ENCODE data around the gene GPR119.
"Not testable (repeated sequence)": the region's sequence is repeated elsewhere in the genome, so short reads cannot be mapped to it uniquely, and the experiment has no call there.

GPR119 gene

DNA sequence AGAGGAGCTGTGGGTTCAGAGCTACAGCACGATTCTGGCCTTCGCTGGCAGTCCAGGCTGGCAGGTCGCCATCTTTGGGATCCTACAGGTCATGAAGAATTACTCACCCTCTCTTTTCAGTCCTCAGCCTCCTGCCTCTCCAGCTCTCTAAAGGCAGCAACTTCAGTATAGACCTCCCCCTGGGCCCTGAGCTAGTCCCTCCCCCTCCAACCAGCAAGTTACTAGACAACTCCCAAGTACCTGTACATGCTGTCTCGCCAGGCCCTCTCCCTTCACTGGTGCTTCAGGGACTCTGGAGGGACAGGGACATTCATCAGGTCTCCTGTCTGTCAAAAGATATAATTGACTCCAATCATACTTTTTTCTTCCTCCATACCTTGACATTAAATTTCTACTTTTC is at the start of gene GPR119:
Gene GPR119 (minus strand): TSS at position 155 of the 400 bp plus-strand sequence. CDS start 227 bp downstream, outside the sequence.
- DNase-seq (ENCODE audit: low read depth in 2 of 2): no peak

DNA sequence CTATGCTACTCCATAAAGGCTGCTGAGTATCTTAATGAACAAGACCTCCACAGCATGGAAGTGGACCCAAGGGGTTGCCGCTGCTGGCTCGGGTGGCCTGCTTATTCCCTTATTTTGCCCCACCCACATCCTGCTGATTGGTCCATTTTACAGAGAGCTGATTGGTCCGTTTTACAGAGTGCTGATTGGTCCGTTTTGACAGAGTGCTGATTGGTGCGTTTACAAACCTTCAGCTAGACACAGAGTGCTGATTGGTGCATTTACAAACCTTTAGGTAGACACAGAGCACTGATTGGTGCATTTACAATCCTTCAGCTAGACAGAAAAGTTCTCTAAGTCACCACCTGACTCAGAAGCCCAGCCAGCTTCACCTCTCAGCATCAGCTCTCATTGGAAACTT is 43.8 kb upstream of the GPR119 start:
- not testable (repeated sequence) for DNase-seq (ENCODE audit: low read depth in 2 of 2)

DNA sequence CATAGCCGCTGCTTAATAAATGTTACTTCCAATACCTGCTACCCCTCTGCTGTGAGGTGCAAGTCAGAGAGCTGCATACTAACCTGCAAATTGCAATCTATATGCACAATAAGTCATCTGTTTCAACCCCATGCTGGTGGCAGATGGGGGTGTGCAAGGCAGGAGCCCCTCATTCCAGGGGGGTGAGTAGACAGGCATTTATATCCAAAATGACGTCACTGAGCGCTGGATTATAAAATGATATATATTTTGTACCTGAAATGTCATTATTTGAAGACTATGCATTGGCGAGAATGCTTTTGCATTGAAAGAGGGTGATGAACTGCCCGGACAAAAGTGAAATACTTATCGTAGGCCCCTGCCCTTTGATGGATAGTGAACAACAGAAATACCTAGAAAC is 41.1 kb upstream of the GPR119 start:
- DNase-seq (ENCODE audit: low read depth in 2 of 2): no peak

DNA sequence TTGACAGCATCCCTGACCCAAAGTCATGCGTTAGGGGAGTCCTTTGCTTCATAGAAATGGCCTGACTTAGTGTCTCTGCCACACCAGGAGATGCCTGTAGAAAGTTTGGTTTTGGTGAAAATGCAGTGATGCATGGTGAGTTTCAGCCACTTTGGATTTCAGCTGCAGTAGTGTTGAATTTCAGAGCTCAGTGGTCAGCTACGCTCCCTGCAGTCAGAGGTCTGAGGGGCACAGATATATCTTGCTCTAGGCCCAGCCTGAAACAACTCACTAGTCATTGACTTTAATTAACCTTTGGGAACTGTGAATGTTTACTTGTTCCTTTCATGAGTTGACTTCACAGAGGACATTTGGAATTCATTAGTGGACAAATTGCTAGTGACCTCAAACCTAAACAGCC is 33.8 kb upstream of the GPR119 start:
- no peak for DNase-seq (ENCODE audit: low read depth in 2 of 2)

DNA sequence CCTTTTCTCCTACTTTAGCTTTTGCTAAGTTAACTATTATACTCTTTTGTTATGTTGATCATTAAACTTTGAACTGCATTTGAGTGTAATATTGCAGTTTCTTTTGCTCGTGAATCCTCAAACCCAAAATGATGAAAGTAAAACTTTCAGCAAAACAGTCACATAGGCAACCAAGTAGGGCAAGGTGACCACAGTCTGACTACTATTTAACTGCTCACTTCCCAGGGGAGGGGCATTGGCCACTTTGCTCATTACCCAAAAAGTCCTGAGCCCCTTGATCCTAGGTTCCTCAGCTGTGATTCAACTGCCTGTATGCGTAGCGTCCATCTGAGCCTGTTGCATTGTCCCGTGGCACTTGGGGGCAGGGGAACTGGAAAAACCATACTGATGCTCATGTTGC is 33.3 kb upstream of the GPR119 start:
- DNase-seq (ENCODE audit: low read depth in 2 of 2): no peak

DNA sequence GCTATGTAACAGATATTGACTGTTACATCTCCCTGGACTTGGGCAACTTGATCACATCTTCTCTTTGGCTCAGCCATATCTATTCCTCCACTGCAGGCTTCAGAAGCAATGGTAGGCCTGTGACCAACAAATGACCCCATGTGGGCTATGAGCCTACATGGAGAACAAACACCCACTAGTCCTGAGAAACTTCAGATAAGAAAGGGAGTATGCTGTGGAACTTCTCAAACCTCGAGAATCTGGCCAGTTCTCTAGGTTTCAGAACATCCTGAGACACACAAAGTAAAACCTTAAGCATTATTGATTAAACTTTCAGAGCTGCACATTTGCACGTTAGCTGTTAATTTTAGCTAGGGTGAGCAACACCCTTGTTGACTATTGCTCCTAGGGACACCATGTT is 32.6 kb upstream of the GPR119 start:
- DNase-seq (ENCODE audit: low read depth in 2 of 2): no peak

DNA sequence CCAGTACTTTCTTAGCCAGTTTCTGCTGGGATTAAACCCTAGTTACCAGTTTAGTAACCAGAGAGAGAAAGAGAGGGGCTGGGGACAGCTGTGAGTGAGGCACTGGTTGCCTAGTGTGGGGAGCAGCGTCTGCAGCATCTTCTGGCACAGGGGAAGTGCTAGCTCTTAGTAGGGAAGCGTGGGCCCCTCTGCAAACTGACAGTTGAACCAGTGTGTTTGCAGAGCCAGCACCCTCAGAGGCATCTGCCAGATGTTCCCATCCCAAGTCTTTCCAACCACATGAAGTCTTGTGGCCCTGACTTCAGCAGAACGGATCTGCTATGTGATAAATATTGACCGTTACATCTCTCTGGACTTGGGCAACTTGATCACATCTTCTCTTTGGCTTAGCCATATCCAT is 31.3 kb upstream of the GPR119 start:
- no peak for DNase-seq (ENCODE audit: low read depth in 2 of 2)

DNA sequence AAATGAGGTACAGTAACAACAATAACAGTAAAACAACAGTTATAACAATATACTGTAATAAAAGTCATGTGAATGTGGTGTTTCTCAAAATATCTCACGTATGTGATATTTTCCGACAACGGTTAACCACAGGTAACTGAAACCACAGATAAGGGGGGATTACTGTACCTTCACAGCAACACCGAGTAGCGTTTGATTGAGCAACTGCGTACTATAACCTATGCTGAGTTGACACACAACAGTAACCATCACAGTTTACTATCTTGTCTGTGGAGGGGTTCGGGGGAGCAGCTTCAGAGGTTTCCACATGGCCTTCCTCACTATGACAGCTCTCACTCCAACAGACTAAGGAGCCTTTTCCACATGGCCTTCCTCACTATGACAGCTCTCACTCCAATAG is 29.7 kb upstream of the GPR119 start:
- no peak for DNase-seq (ENCODE audit: low read depth in 2 of 2)

DNA sequence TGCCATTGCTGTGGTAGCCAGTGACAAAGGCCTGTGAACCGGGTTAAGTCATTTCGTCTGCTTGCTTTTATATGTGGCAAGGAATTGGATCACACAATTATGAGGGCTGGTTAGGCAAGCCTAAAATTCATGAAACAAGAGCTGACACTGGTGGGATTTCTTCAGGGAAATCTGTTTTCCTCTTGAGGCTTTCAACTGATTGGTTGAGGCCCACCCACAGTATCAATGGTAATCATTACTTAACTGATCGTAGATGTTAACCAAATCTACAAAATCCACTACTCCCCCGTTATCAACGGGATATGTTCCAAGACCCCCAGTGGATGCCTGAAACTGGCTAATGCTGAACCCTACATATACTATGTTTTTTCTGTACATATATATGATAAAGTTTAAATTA is 29.3 kb upstream of the GPR119 start:
- no peak for DNase-seq (ENCODE audit: low read depth in 2 of 2)

DNA sequence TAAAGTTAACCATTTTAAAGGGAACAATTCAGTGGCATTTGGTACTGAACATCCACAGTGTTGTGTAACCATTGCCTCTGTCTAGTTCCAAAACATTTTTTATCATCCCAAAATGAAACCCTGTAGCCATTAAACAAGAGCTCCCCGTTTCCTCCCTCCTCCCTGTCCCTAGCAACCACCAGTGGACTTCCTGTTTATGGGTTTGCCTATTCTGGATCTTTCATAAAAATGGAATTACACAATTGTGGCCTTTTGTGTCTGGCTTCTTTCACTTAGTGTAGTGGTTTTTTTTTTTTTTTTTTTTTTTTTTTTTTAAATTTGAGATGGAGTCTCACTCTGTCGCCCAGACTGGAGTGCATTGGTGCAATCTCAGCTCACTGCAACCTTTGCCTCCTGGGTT is 27.9 kb upstream of the GPR119 start:
- no peak for DNase-seq (ENCODE audit: low read depth in 2 of 2)

DNA sequence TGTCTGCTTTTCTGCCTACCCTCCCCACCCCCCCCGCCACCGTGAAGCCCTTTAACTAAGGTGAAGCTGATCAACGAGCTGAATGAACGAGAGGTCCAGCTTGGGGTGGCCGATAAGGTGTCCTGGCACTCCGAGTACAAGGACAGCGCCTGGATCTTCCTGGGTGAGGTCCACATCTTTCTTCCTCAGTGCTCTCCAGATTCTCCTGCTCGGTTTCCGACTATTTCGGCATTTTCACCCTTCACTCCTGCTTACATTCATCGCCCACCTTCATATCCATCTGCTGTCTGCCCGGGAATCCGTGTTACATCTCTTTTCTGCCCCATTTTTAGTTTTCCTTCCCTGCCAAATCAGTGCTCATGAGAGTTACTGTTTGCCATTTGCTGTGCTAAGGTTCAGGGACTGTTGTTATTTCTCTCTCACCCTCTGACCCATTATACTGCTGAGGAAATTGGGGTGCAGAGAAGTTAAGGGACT is 16.8 kb upstream of the GPR119 start:
- DNase-seq (ENCODE audit: low read depth in 2 of 2): no peak

DNA sequence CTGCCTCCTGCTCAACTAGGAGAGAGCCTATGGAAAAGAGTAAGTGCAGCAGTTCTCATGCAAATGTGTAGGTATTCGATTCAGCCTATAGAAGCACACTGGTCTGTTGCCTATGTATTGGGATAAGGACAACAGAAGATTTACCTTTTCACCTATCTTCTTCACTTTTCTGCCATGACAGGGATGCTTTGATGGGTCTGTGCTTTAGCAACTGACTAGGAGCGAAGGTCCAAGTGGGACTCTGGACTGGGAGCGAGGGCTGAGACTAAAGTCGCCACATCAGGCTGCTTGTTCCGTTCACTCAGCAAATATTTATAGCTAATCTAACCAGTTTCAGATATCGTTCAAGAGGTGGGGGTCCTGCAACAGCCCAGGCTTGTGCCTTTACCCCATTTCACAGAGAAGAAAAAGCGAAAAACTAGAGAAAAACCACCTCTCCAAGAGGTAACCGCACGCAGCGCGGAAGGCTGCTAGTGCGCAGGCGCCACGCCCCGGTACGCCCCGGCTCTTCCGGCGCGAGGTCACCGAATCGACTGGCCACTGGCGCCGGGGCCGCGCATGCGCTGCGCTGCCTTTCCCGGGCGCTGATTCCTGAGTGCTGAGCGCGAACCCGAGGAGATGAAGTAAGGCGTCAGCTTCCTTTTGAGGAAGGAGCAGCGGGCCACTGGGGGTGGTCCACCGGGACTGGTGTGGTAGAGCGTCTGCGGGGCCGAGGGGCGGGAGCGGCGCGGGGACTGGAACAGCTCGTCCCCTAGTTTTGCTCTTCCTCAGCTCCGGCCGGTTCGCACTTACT is 16.1 kb upstream of the GPR119 start, which contains the start of gene RBMX2:
Gene RBMX2 (plus strand): TSS at position 573 of the 793 bp plus-strand sequence. CDS start 46 bp downstream, at position 619.
- DNase-seq (ENCODE audit: low read depth in 2 of 2): peak; percentile 39 to 61

DNA sequence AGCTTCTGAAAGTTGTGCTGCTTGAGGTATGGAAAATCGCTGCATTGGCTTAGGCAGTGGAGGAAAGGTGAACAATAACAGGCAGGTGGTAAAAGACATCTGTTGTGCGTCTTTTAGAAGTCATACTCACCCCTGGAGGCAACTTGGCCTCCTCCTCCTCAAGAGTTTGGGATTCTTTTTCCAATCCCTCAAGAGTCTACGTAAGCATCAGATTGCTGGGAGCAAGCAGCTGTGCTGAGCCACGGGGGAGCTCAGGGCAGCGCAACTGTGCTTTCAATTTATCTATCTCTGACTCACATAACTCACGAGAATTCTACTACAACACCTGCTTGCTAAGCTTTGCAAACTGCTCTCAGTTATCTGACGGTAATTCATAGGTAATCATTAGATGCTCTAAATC is 9.9 kb upstream of the GPR119 start:
- no peak for DNase-seq (ENCODE audit: low read depth in 2 of 2)

DNA sequence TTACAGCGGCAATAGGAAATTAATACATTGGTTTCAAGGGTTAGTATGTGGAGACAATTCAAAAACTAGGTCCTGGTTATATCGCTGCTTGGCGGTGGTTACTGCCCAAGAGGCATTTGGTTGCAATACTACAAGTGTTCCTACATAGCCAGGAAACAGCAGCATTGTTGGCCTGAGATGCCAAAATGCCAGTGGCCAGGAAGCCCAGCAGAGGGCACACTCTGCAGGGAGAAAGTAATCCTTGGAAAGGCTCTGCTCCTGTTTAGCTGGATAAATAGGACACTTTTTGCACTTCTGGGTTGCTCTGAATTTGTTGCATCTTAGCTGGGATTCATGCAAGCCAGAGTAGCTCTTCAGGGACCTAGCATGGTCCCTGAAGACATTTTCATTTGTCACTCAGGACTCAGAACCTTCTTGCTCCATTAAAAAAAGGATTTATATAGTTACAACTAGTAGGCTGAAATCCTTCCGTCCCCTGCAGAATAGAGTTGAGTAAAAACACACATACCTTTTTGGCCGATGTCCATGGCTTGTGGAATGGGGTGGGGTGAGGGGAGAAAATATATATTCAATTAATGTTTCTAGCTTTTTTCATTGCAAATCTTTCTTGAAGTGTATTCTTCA is 8.1 kb upstream of the GPR119 start:
- no peak for DNase-seq (ENCODE audit: low read depth in 2 of 2)

DNA sequence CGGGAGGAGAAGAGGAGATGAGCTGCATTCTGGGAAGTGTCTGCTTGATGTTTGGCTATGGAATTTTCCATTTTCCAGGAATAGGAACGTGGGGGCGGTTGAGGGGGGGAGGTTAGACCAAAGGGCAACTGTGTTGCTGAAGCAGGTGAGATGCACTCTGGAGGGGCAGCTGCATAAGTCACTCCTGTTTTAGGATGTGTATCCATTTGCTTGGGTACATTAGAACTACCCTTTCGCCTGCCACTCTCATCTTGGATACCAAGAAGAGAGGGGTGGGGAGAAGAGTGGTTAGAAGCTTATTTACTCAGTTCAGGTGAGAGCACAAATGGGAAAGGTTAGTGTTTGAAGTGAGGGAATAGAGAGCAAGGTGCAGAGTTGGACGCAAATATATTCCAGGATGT is 934 bp upstream of the GPR119 start:
- no peak for DNase-seq (ENCODE audit: low read depth in 2 of 2)

DNA sequence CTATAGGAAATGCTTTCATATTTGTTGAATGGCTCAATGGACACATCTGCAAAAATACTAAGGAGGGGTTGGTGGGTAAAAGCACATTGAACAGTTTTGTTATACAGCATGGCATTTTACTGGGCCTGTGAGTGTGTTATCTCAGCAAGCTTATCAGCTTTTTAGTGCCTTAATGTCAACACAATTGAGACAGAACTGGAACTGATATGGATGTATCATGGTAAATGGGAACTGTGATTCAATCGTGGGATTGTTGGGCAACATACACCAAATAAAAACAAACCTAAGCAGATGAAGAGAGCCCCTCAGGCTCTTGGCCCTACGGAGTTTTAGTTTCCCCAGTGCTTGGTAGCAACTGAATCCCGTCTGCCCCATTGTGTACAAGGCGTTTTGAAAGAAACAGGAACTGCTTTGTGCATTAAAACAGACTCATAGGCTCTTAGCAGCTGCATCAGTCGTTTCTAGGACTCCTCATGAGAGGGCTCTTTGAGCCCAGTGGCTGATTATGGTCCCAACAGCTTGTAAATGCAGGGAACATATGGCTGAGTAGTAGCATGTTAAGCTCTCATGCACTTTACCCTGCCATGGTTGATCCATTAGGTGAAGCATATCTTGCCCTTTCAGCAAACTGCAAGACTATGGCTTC is 7.3 kb downstream of the GPR119 start:
- no peak for DNase-seq (ENCODE audit: low read depth in 2 of 2)

DNA sequence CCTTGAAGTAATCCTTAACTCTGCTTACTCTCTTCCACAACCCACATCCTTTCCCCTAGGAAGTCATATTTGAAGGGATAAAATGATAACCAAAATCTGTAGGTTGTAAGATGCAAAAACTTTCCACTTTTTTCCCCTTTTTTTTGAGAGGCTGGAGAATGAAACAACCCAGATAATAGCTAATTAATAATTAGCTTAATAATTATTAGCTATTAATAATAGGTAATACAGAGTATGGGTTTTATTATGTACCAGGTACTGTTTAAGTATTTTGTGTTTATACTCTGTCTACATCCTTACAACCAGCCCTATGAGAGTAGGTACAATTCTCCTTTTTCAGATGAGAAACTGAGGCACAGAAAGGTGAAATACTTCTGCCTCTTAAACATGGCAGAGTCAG is 9.4 kb downstream of the GPR119 start:
- no peak for DNase-seq (ENCODE audit: low read depth in 2 of 2)

DNA sequence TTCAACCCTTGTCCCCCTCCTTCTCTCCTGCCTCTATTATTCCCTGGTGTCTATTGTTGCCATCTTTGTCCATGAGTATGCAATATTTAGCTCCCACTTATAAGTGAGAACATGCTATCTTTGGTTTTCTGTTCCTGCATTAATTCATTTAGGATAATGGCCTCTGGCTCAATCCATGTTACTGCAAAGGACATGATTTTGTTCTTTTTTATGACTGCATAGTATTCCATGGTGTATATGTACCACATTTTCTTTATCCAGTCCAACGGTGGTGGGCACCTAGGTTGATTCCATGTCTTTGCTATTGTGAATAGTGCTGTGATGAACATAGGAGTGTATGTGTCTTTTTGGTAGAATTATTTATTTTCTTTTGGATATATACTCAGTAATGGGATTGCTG is 33.4 kb downstream of the GPR119 start:
- not testable (repeated sequence) for DNase-seq (ENCODE audit: low read depth in 2 of 2)

DNA sequence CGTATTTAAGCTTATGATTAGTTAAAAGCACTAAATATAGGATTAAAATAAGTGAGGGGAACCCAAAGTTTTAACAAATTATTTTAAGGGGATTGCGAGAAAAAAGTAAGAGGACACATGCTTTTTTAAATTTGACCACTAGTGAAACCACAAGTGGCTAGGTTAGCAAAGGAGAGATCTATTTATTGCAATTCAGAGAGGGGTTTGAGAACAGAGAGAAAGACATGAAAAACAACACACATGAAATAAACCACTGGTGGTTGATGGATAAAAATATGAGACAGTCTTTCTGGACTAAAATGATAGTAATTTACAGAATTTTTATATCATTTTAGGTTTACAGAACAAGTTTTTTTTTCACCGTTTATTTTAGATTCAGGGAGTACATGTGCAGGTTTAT is 33.9 kb downstream of the GPR119 start:
- no peak for DNase-seq (ENCODE audit: low read depth in 2 of 2)

DNA sequence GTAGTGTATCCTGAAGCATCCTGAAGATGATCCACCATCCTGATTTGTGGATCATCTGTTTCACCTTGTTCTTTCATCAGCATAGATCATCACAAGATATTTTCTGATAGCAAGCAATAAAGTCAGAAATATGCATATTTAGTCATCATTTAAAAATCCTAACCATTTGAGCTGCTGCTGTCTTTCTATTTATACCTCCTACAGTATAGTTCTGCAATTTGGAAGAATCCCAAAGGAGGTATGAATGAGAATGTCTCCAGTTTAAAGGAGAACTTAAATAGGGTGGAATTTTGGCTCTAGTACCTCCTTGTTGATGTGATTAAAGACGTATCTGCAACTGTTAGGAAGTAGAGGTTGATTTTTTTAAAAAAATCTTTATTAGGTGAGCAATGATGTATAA is 38.2 kb downstream of the GPR119 start:
- no peak for DNase-seq (ENCODE audit: low read depth in 2 of 2)

DNA sequence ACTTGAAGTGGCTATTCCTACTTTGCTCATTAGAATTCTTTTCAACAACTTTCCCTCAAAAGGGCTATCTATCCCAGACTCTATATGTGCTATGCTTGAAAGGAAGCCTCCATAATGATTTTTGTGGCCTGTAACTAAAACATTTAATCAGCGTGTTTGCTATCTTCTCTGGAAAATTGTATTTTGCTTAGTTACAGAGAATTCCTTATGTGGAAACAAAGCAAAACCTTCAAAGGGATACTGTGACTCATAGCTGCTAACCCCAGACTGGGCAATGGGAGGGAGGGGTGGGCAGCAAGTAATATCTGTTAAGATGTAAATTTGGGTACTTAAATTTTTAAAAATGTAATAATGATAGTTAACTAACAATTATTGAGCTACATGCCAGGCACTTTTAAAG is 42.1 kb downstream of the GPR119 start:
- no peak for DNase-seq (ENCODE audit: low read depth in 2 of 2)

DNA sequence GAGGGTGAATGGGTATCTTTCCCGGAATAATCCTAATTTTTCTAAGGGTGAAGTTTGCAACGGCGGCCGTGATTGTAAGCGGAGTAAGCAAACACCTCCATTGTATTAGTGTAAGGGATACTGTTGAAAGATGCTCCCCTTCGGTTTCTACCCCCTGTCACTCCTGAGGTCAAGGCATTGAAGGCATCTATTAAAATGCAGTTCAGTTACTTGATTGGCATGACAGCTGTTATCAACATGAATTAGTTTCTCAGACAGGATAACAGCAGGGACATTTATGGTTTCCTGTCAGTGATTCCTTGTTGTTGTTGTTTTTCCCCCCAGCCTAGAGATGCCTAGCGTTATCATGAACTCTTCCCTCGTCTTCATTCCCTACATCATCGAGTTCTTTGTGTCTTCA is 45.2 kb downstream of the GPR119 start:
- no peak for DNase-seq (ENCODE audit: low read depth in 2 of 2)
